Aorta (tissue), 5 donors: Measurements from ENCODE around the gene ITGA11. TPM values are rescaled to one million over a fixed set of nuclear protein-coding genes. Genes with fewer than 3 reads are reported as not detected.

Experiments used
- ATAC-seq: fragments of 200-7000 bp; cut with Tn5 transposase; one replicate; pipeline ENCODE4 v1.9.1; 2022; ENCODE audit warnings: moderate library complexity; ENCODE audit not compliant: low FRiP score
- DNase-seq, 2 donors: peaks; one replicate each; pipeline ENCODE4 v3.0.0-alpha.2; 2020
- H3K27ac ChIP-seq, 2 donors: one replicate each; pipeline ENCODE4 v1.5.1; 2013; ENCODE audit warnings: low read length in 2 of 2, mild to moderate bottlenecking in 2 of 2, moderate library complexity in 2 of 2, control low read depth in 1 of 2, inconsistent platforms in 1 of 2, low read depth in 1 of 2
- H3K27me3 ChIP-seq, 2 donors: one replicate each; pipeline ENCODE4 v1.6.1; 2013; ENCODE audit warnings: control low read depth in 1 of 2, low read length in 1 of 2, mild to moderate bottlenecking in 1 of 2, moderate library complexity in 1 of 2; ENCODE audit not compliant: insufficient read depth in 2 of 2, control insufficient read depth in 1 of 2
- H3K36me3 ChIP-seq, 2 donors: one replicate each; pipeline ENCODE4 v1.6.1; 2013; ENCODE audit warnings: control low read depth in 1 of 2, low read length in 1 of 2, mild to moderate bottlenecking in 1 of 2; ENCODE audit not compliant: insufficient read depth in 2 of 2, control insufficient read depth in 1 of 2
- H3K4me1 ChIP-seq, 2 donors: one replicate each; pipeline ENCODE4 v1.6.1; 2013; ENCODE audit warnings: low read length in 2 of 2, control low read depth in 1 of 2, mild to moderate bottlenecking in 1 of 2, moderate library complexity in 1 of 2; ENCODE audit not compliant: insufficient read depth in 2 of 2, control insufficient read depth in 1 of 2
- H3K4me3 ChIP-seq, 2 donors: one replicate each; pipeline ENCODE4 v1.5.1; 2013; ENCODE audit warnings: low read length in 2 of 2, control low read depth in 1 of 2, mild to moderate bottlenecking in 1 of 2
- H3K9me3 ChIP-seq: one replicate; pipeline ENCODE4 v1.6.1; 2013; ENCODE audit warnings: mild to moderate bottlenecking, low read length; ENCODE audit not compliant: control insufficient read depth
- WGBS, 2 donors: extraction: QIAGEN DNeasy Blood & Tissue Kit; methylation state at CpG; one replicate each; pipeline ENCODE4 v1.1.7; 2013; 5-methylcytosine and 5-hydroxymethylcytosine counted together
- intact Hi-C, 2 donors: fragments of 100-400 bp; cut with DNase I; formaldehyde crosslinking; loops; one replicate each; pipeline versions ENCODE4 v1.14.2 to v1.15.0; 2022
- long read RNA-seq, 2 donors: library from polyadenylated mRNA; unstranded; transcript quantifications; one replicate each; pipeline ENCODE4 v2.0.0, GENCODE V29; 2020 to 2021
- polyA plus RNA-seq, 2 donors: library from polyadenylated mRNA; stranded (reverse); fragments of 200-250 nt; gene quantifications; one replicate each; pipeline ENCODE4 v1.2.3, GENCODE V29; 2013
- total RNA-seq, 2 donors: library from RNA; stranded (reverse); fragmentation: NEBNext Ultra II Directional; extraction: Animal tissue kit (Norgen Biotek cat#: 25700); gene quantifications; one replicate each; pipeline ENCODE4 v1.2.1, GENCODE V29; 2021
- donor health status: healthy with polysubstance abuse.
- donor health status: Bipolar disorder and iron deficiency.
- donor health status: DM: no; HTN: no; CAD: no.
- donor health status: DM: no; HTN: no; CAD: no.
- donor health status: DM: yes; HTN: yes; CAD: no.

Gene ITGA11, protein sequence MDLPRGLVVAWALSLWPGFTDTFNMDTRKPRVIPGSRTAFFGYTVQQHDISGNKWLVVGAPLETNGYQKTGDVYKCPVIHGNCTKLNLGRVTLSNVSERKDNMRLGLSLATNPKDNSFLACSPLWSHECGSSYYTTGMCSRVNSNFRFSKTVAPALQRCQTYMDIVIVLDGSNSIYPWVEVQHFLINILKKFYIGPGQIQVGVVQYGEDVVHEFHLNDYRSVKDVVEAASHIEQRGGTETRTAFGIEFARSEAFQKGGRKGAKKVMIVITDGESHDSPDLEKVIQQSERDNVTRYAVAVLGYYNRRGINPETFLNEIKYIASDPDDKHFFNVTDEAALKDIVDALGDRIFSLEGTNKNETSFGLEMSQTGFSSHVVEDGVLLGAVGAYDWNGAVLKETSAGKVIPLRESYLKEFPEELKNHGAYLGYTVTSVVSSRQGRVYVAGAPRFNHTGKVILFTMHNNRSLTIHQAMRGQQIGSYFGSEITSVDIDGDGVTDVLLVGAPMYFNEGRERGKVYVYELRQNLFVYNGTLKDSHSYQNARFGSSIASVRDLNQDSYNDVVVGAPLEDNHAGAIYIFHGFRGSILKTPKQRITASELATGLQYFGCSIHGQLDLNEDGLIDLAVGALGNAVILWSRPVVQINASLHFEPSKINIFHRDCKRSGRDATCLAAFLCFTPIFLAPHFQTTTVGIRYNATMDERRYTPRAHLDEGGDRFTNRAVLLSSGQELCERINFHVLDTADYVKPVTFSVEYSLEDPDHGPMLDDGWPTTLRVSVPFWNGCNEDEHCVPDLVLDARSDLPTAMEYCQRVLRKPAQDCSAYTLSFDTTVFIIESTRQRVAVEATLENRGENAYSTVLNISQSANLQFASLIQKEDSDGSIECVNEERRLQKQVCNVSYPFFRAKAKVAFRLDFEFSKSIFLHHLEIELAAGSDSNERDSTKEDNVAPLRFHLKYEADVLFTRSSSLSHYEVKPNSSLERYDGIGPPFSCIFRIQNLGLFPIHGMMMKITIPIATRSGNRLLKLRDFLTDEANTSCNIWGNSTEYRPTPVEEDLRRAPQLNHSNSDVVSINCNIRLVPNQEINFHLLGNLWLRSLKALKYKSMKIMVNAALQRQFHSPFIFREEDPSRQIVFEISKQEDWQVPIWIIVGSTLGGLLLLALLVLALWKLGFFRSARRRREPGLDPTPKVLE
- total RNA-seq: 100 to 1,000 TPM; 138 to 154 TPM
- polyA plus RNA-seq: 10 to 100 TPM; 21.4 to 76.7 TPM
- long read RNA-seq, donor 1, transcript ITGA11-201 (30 exons, 3,955 nt): major isoform, 7 of 257 reads
- long read RNA-seq, donor 1, partial matches to known transcripts: 141 of 257 reads
- long read RNA-seq, donor 1, other reads (novel, unspliced or antisense): 109 of 257 reads
- long read RNA-seq, donor 2, transcript ITGA11-201 (30 exons, 3,955 nt): major isoform, 16 of 122 reads
- long read RNA-seq, donor 2, partial matches to known transcripts: 57 of 122 reads
- long read RNA-seq, donor 2, other reads (novel, unspliced or antisense): 49 of 122 reads

DNA sequence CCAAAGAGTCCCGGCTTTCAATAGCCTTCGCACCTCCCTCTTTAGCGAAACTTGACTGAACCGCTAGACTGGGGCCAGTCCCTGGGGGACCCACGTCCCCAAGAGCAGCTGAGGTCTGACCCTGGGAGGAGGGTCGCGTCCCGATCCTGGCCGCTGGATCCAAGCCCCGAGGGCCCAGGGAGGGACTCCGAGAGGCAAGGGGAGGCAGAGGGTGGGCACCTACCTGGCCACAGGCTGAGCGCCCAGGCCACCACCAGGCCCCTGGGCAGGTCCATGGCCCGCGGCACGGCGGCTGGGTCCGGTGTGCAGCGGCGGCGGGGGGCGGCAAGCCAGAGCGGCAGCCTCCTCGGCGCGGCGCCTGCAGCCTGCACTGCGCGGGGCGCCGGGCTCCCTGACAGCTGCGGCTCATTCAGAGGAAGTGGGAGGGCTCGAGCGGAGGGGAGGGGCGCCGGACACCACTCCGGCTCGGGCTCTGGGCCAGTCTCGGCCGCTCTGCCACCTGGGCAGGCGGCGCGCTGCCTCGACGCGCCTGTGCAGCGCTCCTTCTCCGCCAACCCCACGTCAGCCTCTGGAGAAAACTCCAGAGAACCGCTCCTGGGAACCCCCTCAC lies at the start of gene ITGA11:
ITGA11 (minus strand) TSS at position 372 of the 610 bp plus-strand sequence; CDS start at position 275, 97 bp downstream.
- WGBS, 2 donors: 0 to 1% methylated on average over 33 to 49 of the region's 49 CpGs
- DNase-seq (peak; percentile 87 to 93), ATAC-seq (peak; percentile 84)
- Histone ChIP-seq H3K9me3 (no peaks in the 10 kb centered on the region), H3K27me3 (no peaks in the 10 kb centered on the region), H3K4me1 (peaks cover 5 to 6% of the 10 kb centered on the region in 2 donors), H3K36me3 (no peaks in the 10 kb centered on the region), H3K27ac (peak within 1 kb of the TSS; percentile 34 to 78), H3K4me3 (peak within 1 kb of the TSS; percentile 67 to 92)
- intact Hi-C loops: loop anchor here (5.0 to 10.0 kb wide), 6 partner anchors 50 to 125 kb away; no protein-coding TSS in a partner anchor

DNA sequence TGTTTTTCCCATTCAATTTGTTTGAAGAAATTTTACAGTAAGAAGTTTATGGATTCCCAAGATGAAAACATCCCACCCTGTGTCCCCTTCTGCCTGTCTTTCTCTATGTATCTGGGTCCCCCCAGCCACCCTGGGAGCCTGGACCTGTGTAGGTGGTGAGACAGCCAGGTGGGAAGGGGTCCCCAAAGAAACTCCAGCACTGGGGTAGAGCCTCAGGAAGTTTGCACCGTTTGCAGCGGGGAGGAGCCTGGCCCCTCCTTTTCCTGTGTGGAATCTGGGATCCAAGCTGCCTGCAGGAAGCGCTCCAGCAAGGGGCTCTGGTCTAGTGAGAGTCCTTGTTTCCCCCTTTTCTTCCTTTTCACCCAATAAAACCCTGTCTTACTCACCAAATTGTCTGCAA lies 49.4 kb upstream of the ITGA11 start:
- WGBS, 2 donors: 92% methylated on average over 3 of the region's 3 CpGs
- H3K27me3 ChIP-seq: no peaks in the 10 kb centered on the region
- H3K4me3 ChIP-seq: no peak overlapping the region
- no peaks in the 10 kb centered on the region for H3K36me3 ChIP-seq
- DNase-seq (no peak), ATAC-seq (no peak)
- intact Hi-C loops: loop anchor here in 1 of 2 donors (5.0 kb wide), 1 partner anchor 49 kb away; the partner anchor contains the start of gene ITGA11
- H3K4me1 ChIP-seq: peaks cover 7 to 12% of the 10 kb centered on the region in 2 donors
- H3K27ac ChIP-seq: no peak overlapping the region
- H3K9me3 ChIP-seq: no peaks in the 10 kb centered on the region

DNA sequence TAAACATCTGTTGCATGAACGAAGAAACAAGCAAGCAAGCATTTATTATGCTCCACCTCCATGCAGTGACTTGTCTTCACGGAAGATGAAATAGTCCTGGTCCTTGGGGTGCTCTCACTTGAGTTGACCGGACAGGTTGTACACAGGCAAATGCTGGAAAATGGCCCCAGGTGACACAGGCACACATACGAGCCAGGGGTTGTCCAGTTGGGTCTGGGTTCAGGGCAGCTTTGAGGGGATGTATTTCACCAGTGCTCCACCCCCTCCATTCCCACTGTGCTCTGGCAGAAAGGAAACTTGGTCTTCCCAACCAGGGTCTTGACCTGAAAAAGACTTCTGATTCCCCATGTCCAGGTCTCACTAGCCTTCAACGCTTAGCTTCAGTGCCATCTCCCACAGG lies 48.3 kb upstream of the ITGA11 start:
- peaks cover 5 to 7% of the 10 kb centered on the region in 2 donors for H3K4me1 ChIP-seq
- 88 to 95% methylated on average over 5 of the region's 5 CpGs for WGBS, 2 donors
- DNase-seq (no peak), ATAC-seq (no peak)
- peak overlapping the region; percentile 36 to 97 for H3K27ac ChIP-seq
- H3K27me3 ChIP-seq: no peaks in the 10 kb centered on the region
- H3K9me3 ChIP-seq: no peaks in the 10 kb centered on the region
- intact Hi-C loops: loop anchor here in 1 of 2 donors (5.0 kb wide), 1 partner anchor 48 kb away; the partner anchor contains the start of gene ITGA11
- H3K4me3 ChIP-seq: no peak overlapping the region
- no peaks in the 10 kb centered on the region for H3K36me3 ChIP-seq

DNA sequence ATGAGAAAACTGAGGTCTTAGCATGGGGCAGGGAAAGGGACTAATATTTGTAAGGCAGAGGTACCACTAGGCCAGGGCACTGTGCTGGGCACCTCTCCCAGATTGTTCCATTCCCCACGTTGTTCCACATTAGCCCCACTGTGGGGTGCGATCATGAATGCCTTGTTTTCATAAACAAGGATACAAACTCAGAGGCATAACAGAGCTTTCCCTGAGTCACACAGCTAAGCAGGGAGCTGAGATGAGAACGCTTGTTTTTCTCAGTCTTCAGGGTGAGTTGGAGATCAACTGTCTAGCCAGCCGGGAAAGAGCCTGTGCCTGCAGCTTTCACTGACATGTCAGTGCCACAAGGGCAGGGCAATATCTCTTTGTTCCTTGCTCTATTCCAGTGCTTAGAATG lies 47.9 kb upstream of the ITGA11 start:
- DNase-seq (no peak), ATAC-seq (peak; percentile 3)
- Histone ChIP-seq H3K27me3 (no peaks in the 10 kb centered on the region), H3K36me3 (no peaks in the 10 kb centered on the region), H3K4me3 (no peak overlapping the region), H3K9me3 (no peaks in the 10 kb centered on the region), H3K4me1 (peaks cover 5 to 7% of the 10 kb centered on the region in 2 donors), H3K27ac (peak overlapping the region in 1 of 2 donors; percentile 97)
- intact Hi-C loops: loop anchor here in 1 of 2 donors (5.0 kb wide), 1 partner anchor 48 kb away; the partner anchor contains the start of gene ITGA11
- 9 to 11% methylated on average over 4 of the region's 4 CpGs for WGBS, 2 donors

DNA sequence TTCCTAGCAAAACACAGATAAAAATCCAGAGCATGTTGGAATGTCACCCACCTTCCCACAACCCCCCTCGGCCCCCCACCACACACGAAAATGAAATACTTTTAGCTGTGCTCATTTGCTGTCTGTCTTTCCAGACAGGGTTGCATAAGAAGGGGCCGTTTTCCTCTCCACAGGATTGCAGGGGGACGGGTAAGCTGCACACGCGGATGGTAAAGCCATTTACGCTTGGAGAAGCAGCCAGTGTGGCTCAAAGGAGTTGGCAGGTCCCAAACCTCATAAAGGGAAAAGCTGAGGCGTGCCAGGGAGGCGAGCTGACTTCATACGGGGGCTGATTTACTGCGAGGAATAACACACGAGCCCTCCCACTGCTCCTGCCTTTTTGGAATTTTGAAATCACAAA lies 47.4 kb upstream of the ITGA11 start:
- peak; percentile 88 for ATAC-seq
- Histone ChIP-seq H3K27ac (peak overlapping the region in 1 of 2 donors; percentile 97), H3K27me3 (no peaks in the 10 kb centered on the region), H3K9me3 (no peaks in the 10 kb centered on the region), H3K4me3 (no peak overlapping the region), H3K4me1 (peaks cover 5 to 7% of the 10 kb centered on the region in 2 donors), H3K36me3 (no peaks in the 10 kb centered on the region)
- 2 to 5% methylated on average over 12 of the region's 12 CpGs for WGBS, 2 donors
- intact Hi-C loops: no loop called here
- DNase-seq: peak; percentile 81 to 87

DNA sequence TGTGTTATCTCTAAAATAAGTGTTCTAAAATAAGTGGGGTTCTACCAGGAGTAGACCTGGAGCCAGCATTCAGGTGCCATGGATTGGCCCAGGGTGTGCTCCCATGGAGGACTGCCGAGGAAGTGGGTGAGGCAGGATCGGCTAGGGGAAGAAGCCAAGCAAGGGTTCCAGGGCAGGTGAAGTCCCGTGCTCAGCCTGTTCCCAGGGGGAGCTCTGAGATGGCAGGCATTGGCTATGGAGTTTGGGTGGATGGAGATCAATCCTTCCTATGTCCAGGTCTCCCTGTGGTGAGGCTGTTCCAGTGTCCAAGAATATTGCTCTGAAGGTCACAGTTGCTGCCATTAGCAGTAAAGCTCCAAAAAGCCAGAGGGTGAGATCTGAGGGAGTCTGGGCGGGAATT lies 46.9 kb upstream of the ITGA11 start:
- ATAC-seq: no peak
- Histone ChIP-seq H3K27ac (peak overlapping the region in 1 of 2 donors; percentile 90), H3K36me3 (no peaks in the 10 kb centered on the region)

DNA sequence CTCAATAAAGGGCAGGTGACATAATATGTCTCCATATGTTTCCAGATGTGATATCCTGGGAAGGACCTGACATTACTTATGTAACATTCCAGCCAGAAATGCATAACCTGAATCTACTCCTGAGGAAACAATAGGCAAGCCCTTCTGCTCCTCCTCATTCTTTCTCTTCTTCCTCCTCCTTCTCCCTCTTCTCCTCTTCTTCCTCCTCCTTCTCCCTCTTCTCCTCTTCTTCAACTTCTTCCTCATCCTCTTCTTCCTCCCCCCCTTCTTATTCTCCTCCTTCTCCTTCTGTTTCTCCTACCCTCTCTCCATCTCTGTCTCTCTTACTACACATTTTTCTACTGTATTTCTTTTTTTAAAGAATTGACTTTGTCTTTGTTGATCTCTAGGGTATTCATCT lies 43.5 kb upstream of the ITGA11 start:
- DNase-seq (no peak), ATAC-seq (no peak)
- Histone ChIP-seq H3K4me1 (peaks cover 4% of the 10 kb centered on the region in 2 donors), H3K4me3 (no peak overlapping the region), H3K9me3 (no peaks in the 10 kb centered on the region), H3K27ac (no peak overlapping the region), H3K36me3 (no peaks in the 10 kb centered on the region), H3K27me3 (no peaks in the 10 kb centered on the region)
- intact Hi-C loops: no loop called here

More for the DNA sequence above, 46.9 kb upstream of the ITGA11 start:
- Histone ChIP-seq H3K4me1 (peaks cover 5 to 7% of the 10 kb centered on the region in 2 donors), H3K27me3 (no peaks in the 10 kb centered on the region), H3K9me3 (no peaks in the 10 kb centered on the region), H3K4me3 (no peak overlapping the region)
- WGBS, 2 donors: 88% methylated on average over 4 of the region's 4 CpGs
- intact Hi-C loops: no loop called here
- no peak for DNase-seq
